HS-5 (cell line): ENCODE data around the gene KAT14.
A peak's percentile ranks its signal among the peaks of the same experiment; 100 is the strongest.
"Not testable (repeated sequence)": the region's sequence is repeated elsewhere in the genome, so short reads cannot be mapped to it uniquely, and the experiment has no call there.

Source experiments
- DNase-seq: peaks from one replicate; pipeline ENCODE4 v3.0.0-alpha.2; 2012; ENCODE audit warnings: low read depth

The KAT14 gene, protein sequence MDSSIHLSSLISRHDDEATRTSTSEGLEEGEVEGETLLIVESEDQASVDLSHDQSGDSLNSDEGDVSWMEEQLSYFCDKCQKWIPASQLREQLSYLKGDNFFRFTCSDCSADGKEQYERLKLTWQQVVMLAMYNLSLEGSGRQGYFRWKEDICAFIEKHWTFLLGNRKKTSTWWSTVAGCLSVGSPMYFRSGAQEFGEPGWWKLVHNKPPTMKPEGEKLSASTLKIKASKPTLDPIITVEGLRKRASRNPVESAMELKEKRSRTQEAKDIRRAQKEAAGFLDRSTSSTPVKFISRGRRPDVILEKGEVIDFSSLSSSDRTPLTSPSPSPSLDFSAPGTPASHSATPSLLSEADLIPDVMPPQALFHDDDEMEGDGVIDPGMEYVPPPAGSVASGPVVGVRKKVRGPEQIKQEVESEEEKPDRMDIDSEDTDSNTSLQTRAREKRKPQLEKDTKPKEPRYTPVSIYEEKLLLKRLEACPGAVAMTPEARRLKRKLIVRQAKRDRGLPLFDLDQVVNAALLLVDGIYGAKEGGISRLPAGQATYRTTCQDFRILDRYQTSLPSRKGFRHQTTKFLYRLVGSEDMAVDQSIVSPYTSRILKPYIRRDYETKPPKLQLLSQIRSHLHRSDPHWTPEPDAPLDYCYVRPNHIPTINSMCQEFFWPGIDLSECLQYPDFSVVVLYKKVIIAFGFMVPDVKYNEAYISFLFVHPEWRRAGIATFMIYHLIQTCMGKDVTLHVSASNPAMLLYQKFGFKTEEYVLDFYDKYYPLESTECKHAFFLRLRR

DNA sequence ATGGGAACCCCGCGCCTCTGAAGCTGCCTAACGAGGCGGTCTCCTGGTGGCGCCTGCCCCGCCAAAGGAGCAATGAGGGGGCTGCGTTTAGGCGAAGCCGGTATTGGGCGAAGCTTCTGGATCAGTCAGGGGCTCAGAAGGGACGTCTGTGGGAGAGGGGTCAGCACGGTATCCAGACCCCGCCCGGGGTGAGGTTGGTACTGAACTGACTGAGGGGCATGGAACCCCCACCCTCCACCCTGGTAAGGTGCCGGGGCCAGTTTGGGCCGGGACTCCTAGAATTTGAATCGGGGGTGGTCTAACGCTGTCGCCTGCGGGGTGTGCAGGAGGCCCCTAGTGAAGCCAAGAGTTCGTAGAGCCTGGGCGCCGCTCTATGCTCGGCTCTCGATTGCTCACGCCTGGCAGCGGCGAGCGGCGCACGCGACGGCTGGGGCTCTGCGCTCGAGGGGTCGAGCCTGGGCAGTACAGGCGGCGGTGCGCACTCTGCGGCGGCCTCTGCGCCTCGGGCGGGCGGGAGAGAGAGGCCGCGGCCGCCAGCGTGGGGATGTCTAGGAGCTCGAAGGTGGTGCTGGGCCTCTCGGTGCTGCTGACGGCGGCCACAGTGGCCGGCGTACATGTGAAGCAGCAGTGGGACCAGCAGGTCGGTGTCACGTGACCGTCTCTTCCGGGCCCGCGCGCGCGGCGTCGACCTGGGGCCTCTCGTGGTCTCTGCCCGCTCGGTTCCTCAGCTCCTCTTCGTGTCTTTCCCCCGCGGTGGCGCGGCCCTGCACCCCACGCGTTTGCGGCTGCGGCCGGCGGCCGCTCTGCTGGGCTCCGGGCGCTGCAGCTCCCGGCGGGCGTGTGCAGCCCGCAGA lies at the start of gene KAT14, which contains the start of gene PET117:
Gene KAT14, plus strand, starts transcription at position 452 of the 854 bp plus-strand sequence. CDS start 4,798 bp downstream, outside the sequence.
Gene PET117, plus strand, starts transcription at position 452 of the 854 bp plus-strand sequence. Its CDS starts 93 bp downstream, at position 545.
- DNase-seq = peak; percentile 69

DNA sequence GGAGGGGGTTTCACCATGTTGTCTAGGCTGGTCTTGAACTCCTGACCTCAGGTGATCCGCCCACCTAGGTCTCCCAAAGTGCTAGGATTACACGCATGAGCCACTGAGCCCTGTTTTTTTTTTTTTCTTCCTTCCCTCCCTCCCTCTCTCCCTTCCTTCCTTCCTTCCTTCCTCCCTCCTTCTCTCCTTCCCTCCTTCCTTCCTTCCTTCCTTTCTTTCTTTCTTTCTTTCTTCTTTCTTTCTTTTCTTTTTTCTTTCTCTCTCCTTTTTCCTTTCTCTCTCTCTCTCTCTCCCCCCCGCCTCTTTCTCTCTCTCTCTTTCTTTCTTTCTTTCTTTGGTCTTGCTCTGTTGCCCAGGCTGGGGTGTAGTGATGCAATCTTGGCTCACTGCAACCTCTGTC lies 49.4 kb upstream of the KAT14 start:
- not testable (repeated sequence) for DNase-seq

DNA sequence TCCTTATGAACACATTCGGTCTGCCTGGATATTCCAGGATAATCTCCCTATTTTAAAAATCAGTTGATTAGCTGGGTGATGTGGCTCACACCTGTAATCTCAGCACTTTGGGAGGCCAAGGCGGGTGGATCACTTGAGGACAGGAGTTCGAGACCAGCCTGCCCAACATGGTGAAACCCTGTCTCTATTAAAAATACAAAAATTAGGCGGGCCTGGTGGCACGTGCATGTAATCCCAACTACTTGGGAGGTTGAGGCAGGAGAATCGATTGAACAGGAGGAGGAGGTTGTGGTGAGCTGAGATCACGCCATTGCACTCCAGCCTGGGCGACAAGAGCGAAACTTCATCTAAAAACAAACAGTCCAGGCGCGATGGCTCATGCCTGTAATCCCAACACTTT lies 48.8 kb upstream of the KAT14 start:
- DNase-seq = not testable (repeated sequence)

DNA sequence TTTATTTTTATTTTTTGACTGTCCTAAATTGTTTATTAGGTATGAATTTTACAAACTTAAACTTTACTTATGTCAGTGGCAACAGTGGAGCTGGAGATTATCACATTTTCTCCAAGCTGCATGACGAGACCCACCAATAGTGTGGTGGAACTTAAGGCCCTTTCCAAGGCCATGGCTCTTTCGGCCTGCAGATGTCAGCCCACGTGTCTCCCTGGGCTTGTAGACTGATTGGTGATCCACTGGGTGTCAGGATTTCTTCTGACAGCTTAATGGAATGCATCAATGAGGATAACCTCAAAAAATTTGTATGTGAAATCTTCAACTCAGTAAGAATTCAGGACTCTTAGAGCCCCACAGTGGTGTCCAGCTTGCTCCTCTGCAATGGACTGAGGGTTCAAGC lies 47.6 kb upstream of the KAT14 start:
- no peak for DNase-seq

DNA sequence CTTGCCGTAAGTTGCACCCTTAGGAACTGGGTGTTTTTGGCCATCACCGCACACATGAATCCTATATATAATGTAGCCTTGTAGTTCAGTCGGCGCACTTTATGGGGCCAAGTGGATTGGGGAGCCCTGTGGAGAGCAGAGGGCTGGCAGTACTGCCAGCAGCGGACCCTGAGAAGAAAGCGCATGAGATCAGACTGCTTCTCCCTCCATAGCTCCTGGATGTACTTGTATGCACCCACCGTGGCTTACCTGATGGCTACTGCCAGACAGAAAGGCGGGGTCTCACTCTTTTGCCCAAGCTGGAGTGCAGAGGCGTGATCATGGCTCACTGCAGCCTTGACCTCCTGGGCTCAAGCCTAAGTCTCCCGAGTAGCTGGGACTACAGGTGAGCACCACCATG lies 47.2 kb upstream of the KAT14 start:
- DNase-seq = no peak

DNA sequence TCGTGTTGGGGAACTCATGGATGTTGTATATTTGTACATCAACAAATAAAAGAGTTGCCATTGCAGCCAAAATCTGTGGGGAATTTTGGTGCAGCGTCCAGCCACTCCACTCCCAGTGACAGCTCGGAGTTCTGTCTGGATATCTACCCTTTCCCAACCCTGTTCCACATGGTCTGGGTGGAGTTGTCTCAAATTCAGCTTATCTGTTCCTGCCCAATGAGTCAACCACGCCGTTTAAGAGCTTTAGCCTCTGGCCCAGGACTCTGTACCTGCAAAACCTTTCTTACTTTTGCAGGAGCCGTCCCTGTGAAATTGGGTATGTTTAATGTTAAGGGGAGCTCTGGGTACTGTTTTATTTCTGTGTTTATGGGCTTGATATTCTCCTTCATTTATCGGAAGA lies 46.0 kb upstream of the KAT14 start:
- DNase-seq = no peak

DNA sequence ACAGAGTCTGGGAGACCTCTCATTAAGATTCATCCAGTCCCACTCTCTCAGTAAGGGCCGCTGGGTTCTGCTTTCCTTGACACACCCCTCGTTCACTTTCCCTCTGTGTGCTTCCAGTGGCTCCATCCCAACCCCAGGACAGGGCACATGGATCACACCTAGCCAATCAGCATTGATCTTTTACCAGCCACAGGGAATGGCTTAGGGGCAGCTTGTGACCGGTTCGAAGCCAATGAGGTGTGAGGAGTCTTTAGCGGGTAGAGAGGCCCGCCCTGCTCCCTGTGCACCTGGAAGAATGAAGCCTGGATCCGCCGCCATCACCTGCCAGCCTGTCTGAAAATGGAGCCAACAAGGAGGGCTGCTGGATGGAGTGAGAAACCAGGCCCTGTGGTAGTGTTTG lies 44.8 kb upstream of the KAT14 start:
- DNase-seq = no peak

DNA sequence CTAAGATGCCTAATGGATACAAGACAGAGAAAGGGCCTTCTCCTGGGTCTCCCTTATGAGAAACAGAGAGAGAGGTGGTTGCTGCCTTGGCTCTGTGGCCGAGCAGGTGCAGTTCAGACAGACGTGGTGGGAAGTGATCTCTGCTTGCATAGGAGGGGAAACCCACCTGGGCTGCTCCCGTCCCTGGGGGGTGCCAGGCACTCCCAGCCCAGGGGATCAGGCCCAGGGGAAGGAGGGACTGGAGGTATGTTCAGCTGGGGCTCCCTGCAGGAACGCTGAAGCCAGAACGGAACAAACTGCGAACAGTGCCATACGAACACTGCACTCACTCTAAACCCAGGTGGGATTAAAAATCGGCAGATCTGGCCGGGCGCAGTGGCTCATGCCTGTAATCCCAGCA lies 44.3 kb upstream of the KAT14 start:
- no peak for DNase-seq

DNA sequence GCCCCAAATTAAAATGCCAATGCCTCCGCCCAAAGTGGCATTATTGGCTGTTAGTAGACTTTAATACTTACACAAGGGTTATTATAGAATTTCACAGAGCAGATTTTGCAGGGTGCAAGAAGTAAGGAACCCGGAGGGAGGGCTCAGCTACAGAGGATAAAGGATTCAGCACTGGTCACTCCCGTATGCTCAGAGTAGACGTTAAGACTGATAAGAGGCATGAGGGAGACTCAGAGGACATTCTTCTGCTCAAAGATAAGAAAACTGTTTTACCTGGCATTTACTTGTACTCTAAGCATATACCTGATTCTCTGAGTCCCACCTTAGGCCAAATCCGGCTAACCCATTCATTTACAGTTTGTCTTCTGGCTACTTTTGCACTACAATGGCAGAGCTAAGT lies 43.5 kb upstream of the KAT14 start:
- DNase-seq = no peak

DNA sequence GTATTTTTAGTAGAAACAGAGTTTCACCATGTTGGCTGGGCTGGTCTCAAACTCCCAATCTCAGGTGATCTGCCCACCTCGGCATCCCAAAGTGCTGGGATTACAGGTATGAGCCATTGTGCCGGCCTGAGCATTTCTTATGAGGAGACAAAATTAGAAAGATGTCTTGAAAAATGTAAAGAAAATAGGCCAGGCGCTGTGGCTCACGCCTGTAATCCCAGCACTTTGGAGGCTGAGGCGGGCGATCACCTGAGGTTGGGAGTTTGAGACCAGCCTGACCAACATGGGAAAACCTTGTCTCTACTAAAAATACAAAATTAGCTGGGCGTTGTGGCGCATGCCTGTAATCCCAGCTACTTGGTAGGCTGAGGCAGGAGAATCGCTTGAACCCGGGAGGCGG lies 37.1 kb upstream of the KAT14 start:
- not testable (repeated sequence) for DNase-seq

DNA sequence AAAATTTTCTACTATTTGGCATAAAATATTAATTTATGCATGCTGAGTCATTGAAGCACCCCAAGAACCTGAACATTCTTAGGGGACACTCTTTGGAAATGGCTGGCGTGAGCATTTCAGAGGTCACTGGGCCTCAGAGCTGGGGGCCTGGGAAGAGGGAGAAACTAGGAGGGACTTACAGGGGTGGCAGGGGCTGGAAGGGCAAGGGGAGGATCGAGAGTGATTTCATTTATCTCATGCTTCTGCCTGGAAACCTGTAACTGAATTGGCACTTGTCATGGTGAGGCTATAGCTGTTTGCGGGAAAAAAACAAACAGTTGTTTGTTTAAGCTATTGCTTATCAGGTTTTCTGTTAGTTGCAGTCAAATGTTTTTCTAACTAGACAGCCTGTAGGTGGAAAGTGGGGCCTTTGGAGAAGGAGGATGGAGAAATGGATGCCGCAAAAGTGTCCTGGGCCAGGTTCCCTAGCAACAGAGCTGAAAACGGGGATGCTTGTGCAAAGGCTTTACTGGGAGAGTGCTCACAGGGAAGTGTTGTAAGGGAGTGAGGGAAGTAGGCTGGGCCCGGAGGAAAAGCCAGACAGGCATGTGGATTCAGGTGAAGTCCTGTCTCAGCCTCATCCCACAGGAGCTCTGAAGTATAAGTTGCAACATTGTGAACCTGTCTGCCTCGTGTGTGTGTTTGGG lies 36.4 kb upstream of the KAT14 start:
- no peak for DNase-seq

DNA sequence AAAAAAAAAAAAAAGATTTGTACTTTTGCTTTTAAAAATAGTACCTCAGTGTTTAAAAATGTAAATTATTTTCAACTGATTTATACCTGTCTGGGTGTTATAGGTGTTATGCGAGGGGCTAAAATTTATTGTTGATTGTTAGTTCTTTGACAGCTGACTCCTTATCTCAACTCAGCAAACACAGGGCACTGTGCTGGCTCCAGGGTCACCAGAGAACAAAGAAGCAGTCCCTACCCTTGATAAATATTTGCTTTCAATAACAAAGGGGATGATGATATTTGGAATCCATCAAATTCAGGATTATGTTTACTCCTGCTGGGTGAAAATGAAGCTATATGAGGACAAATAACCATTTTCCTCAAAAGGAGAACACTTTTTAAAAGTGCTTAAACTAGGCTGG lies 34.2 kb upstream of the KAT14 start:
- DNase-seq = no peak

DNA sequence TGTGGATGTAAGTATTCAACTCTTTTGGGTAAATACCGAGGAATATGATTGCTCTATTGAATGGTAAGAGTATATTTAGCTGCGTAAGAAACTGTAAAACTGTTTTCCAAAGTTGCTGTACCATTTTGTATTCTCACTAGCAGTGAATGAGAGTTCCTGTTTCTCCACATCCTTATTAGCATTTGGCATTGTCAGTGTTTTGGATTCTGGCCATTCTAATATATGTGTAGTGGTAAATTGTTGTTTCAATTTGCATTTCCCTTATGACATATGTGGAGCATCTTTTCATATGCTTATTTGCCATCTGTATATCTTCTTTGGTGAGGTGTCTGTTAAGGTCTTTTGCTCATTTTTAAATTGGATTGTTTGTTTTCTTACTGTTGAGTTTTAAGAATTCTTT lies 29.3 kb upstream of the KAT14 start:
- DNase-seq = no peak

DNA sequence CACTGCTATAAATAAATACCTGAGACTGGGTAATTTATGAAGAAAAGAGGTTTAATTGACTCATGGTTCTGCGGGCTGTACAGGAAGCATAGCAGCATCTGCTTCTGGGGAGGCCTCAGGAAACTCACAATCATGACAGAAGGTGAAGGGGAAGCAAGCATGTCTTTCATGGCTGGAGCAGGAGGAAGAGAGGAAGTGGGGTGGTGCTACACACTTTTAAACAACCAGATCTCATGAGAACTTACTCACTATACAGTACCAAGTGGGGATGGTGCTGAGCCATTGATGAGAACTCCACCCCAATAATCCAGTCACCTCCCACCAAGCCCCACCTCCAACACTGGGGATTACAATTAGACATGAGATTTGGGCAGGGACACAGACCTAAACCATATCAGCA lies 9.1 kb upstream of the KAT14 start:
- DNase-seq = not testable (repeated sequence)

DNA sequence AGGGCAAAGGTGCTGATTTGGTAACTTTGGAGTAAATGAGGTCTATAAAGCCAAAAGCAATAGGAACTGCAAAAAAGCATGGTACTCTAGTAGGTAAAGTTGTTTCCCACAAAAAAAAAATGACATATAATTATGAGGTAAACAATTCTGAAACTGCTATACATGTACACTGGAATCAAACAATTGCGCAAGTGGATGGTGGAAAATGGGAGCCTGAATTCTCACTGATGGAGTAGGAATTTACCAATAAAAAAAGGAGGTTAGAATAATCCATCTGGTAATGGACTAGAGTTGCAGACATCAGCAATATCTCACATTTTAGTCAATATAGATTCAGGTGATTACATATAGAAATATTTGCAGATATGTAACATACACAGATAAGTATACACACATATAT lies 5.0 kb upstream of the KAT14 start:
- no peak for DNase-seq

DNA sequence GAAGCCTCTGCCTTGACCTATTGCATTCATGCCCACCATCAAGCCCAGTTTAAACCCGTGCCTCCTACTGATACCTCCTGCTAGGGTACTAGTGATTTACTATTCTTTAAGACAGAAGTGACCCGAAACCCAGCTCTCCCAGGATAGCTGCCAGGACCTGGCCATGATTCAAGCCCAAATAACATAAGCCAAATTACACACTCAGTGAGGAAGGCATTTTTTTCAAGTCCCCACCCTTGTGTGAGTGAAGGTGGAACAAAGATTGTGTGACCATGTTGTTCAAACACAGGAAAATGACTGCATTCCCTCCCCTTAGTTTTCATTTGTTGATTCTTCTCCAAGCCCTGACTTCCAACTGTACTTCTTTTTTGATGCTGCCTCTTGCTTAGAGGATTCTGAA lies 3.7 kb upstream of the KAT14 start:
- no peak for DNase-seq

DNA sequence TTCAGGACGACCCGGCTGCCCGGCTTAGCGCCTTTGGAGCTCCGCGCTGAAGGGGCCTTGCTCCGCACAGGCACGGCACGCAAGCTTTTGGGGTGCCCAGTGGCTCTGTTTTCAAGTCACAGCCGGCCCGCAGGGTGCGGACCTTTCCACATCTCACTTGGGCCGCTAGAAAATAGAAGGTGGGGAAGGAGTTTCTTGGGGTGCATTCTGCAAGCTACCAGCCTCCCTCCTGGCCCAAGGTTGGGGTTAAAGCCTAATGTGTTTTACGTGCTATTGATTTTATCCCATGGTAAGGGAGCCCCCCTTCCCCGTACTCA lies 561 bp downstream of the KAT14 start:
- DNase-seq = no peak

DNA sequence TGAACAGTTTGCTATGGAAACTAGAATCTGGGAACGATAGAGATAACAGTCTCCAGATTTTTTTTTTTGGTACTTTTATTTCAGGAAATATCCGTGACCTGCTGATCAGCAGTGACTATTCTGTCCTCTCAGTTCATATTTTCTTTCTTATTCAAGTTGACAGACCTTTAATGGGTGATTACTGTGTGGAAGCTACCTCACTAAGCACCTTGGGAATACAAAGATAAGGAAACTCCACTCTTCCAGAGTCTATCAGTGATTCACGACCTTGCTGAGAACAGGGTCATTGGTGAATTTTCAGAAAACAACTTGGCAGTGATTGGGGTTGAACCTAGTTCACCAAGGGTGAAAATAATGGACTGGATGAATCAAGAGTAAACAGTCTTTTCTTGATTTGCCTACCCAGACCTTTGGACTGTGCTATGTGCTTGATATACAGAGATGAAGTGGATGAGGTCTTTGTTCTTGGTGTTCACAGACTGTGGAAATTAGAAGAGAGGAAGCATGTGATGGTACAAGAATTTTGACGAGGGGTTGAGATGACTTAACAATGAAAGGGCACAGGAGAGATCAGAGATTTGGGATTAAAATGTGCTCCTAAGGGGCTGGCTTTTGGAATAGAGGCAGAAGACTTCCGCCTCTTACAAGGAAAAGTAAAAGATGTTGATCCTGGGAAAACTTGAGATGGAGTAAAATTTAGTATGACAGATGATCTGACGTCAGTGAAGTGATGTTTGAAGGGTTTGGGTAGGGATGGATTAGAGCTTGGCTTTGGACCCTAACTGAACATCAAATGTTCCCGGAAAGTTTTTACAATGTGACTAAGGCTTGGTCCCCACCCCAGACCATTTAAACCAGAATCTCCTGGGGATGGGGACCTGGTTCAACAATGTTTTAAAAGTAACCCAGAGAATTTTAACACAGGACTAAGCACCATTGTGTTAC lies 1.2 kb downstream of the KAT14 start:
- no peak for DNase-seq

DNA sequence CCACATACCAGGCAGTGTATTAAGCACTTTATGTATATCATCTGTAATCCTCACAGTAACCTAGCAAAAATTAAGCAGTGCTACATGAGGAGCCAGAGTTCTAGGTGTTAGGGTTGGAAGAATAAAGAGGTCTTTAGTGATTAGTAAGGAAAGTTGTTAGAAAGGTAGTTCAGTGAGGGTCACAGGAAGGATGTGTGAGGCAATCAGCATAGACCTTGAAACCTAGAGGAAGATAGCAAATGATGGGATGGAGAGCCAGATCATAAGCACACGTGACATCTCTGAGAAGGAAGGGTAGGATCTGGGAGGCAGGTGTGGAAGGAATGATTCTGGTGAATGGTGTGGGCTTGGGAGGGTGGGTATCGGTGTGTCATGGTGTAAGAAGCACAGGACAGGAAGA lies 2.2 kb downstream of the KAT14 start:
- DNase-seq = no peak

DNA sequence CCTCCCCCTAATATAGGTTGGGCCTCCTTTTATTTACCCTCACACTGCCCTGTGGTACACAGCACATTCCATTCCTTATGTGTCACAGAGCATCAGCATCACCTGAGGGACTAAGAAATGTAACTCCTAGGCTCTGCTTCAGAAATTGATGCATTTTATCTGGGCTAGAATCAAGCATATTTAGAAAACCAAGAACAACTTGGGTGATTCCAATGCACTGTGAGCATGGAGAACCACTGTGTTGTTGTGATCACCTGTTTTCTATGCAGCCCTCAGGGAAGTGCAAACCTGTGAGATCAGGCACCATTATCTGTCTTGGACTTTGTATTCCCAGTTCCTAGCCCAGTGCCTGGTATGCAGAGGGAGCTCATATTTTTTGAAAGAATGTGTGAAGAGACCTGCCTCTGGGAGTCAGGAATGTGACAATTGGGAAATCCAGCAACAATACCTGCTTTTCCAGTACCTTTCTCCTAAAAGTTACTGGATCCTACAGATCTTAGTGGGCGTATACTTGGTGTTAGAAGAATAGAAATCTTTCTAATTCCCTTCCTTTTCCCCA lies 7.0 kb downstream of the KAT14 start:
- DNase-seq = no peak
